Naive B cell (primary cell): Measurements from ENCODE around the gene CDAN1. TPM values are rescaled to one million over a fixed set of nuclear protein-coding genes. Genes with fewer than 3 reads are reported as not detected.
"Not testable (repeated sequence)": the region's sequence is repeated elsewhere in the genome, so short reads cannot be mapped to it uniquely, and the experiment has no call there.

Experiments used
- ATAC-seq, 2 donors: fragments of 150-1000 bp; cut with Tn5 transposase; 2 replicates each; pipeline ENCODE4 v1.10.0; 2021; ENCODE audit warnings: low read depth in 2 of 2, mild to moderate bottlenecking in 2 of 2, moderate library complexity in 2 of 2
- DNase-seq: peaks from one replicate; pipeline ENCODE4 v3.0.0; 2022
- H3K27ac Mint-ChIP-seq, 6 donors: one replicate each; pipeline ENCODE4 v1.8.0; 2020 to 2022; ENCODE audit warnings: mild to moderate bottlenecking in 6 of 6, mixed read lengths in 6 of 6, moderate library complexity in 5 of 6, inconsistent platforms in 2 of 6
- H3K27me3 Mint-ChIP-seq, 3 donors: one replicate each; pipeline ENCODE4 v1.8.0; 2021 to 2022; ENCODE audit warnings: mixed read lengths in 3 of 3, mild to moderate bottlenecking in 1 of 3
- H3K36me3 Mint-ChIP-seq, 2 donors: one replicate each; pipeline ENCODE4 v1.8.0; 2020 to 2022; ENCODE audit warnings: mixed read lengths in 2 of 2, inconsistent platforms in 1 of 2, mild to moderate bottlenecking in 1 of 2
- H3K4me1 Mint-ChIP-seq, 3 donors: one replicate each; pipeline ENCODE4 v1.8.0; 2020 to 2022; ENCODE audit warnings: mixed read lengths in 3 of 3, inconsistent platforms in 1 of 3, mild to moderate bottlenecking in 1 of 3, moderate library complexity in 1 of 3
- H3K4me3 Mint-ChIP-seq, 8 donors: one replicate each; pipeline ENCODE4 v1.8.0; 2020 to 2022; ENCODE audit warnings: mild to moderate bottlenecking in 8 of 8, mixed read lengths in 8 of 8, moderate library complexity in 8 of 8, inconsistent platforms in 2 of 8
- H3K9me3 Mint-ChIP-seq, 7 donors: one replicate each; pipeline ENCODE4 v1.8.0; 2020 to 2022; ENCODE audit warnings: mixed read lengths in 7 of 7, mild to moderate bottlenecking in 5 of 7, inconsistent platforms in 2 of 7, moderate library complexity in 1 of 7
- polyA plus RNA-seq, 6 donors: library from polyadenylated mRNA; unstranded; fragments of 300-500 nt; fragmentation: Illumina TruSeq; gene quantifications; one replicate each; pipeline ENCODE4 v1.2.3, GENCODE V29; 2021; ENCODE audit warnings: low read depth in 6 of 6

CDAN1 gene
- 10 to 100 TPM in 1 of 6 donors, 1 to 10 TPM in 5; 4.2 to 11.0 (median 6.2) TPM for polyA plus RNA-seq

GRCh38 chr15:42736793-42737528, at the start of gene CDAN1:
Gene CDAN1, minus strand, starts transcription at chr15:42737128. Its CDS starts 26 bp downstream, at chr15:42737102.
- DNase-seq (peak; percentile 88), ATAC-seq (peak; percentile 87 to 89)
- H3K27me3 Mint-ChIP-seq, result no peaks in the 10 kb centered on the region
- peaks cover 7 to 30% (median 11%) of the 10 kb centered on the region in 3 donors for H3K4me1 Mint-ChIP-seq
- H3K27ac Mint-ChIP-seq, result peak within 1 kb of the TSS in 5 of 6 donors; percentile 69 to 88 (median 80)
- H3K9me3 Mint-ChIP-seq, result no peaks in the 10 kb centered on the region
- H3K36me3 Mint-ChIP-seq, result peaks cover 0 to 13% of the 10 kb centered on the region in 2 donors
- H3K4me3 Mint-ChIP-seq, result peak within 1 kb of the TSS; percentile 73 to 92 (median 83)

GRCh38 chr15:42785569-42785968, 48.6 kb upstream of the CDAN1 start:
- Mint-ChIP-seq H3K4me3 (no peak overlapping the region), H3K4me1 (no peaks in the 10 kb centered on the region), H3K27me3 (no peaks in the 10 kb centered on the region), H3K36me3 (peaks cover 9 to 12% of the 10 kb centered on the region in 2 donors), H3K9me3 (no peaks in the 10 kb centered on the region), H3K27ac (no peak overlapping the region)
- ATAC-seq (no peak), DNase-seq (no peak)

GRCh38 chr15:42784705-42785104, 47.8 kb upstream of the CDAN1 start:
- ATAC-seq, result no peak
- Mint-ChIP-seq H3K4me1 (no peaks in the 10 kb centered on the region), H3K27ac (no peak overlapping the region), H3K4me3 (no peak overlapping the region), H3K36me3 (peaks cover 9 to 12% of the 10 kb centered on the region in 2 donors), H3K27me3 (no peaks in the 10 kb centered on the region), H3K9me3 (no peaks in the 10 kb centered on the region)
- no peak for DNase-seq

GRCh38 chr15:42782716-42783115, 45.8 kb upstream of the CDAN1 start:
- H3K9me3 Mint-ChIP-seq, result no peaks in the 10 kb centered on the region
- H3K4me1 Mint-ChIP-seq, result no peaks in the 10 kb centered on the region
- no peak overlapping the region for H3K4me3 Mint-ChIP-seq
- H3K36me3 Mint-ChIP-seq, result peaks cover 9 to 12% of the 10 kb centered on the region in 2 donors
- ATAC-seq (no peak), DNase-seq (no peak)
- H3K27ac Mint-ChIP-seq, result peak overlapping the region in 2 of 6 donors; percentile 8 to 32
- H3K27me3 Mint-ChIP-seq, result no peaks in the 10 kb centered on the region

GRCh38 chr15:42775416-42775815, 38.5 kb upstream of the CDAN1 start:
- H3K9me3 Mint-ChIP-seq, result no peaks in the 10 kb centered on the region
- H3K27ac Mint-ChIP-seq, result no peak overlapping the region
- H3K4me3 Mint-ChIP-seq, result no peak overlapping the region
- peaks cover 11 to 18% of the 10 kb centered on the region in 2 donors for H3K36me3 Mint-ChIP-seq
- no peak for DNase-seq
- H3K4me1 Mint-ChIP-seq, result no peaks in the 10 kb centered on the region
- no peaks in the 10 kb centered on the region for H3K27me3 Mint-ChIP-seq
- ATAC-seq, result no peak

GRCh38 chr15:42772901-42773300, 36.0 kb upstream of the CDAN1 start:
- no peak for ATAC-seq
- peaks cover 15 to 21% of the 10 kb centered on the region in 2 donors for H3K36me3 Mint-ChIP-seq
- peaks cover 0 to 12% (median 0%) of the 10 kb centered on the region in 7 donors for H3K9me3 Mint-ChIP-seq
- no peaks in the 10 kb centered on the region for H3K27me3 Mint-ChIP-seq
- H3K4me3 Mint-ChIP-seq, result no peak overlapping the region
- H3K4me1 Mint-ChIP-seq, result peaks cover 0 to 7% (median 4%) of the 10 kb centered on the region in 3 donors
- no peak for DNase-seq
- no peak overlapping the region for H3K27ac Mint-ChIP-seq

- no peak for ATAC-seq
- Mint-ChIP-seq H3K36me3 (peaks cover 20 to 26% of the 10 kb centered on the region in 2 donors), H3K27me3 (no peaks in the 10 kb centered on the region), H3K9me3 (peaks cover 0 to 15% (median 3%) of the 10 kb centered on the region in 7 donors), H3K27ac (peak overlapping the region in 1 of 6 donors; percentile 28), H3K4me3 (no peak overlapping the region), H3K4me1 (peaks cover 0 to 7% (median 4%) of the 10 kb centered on the region in 3 donors)
- no peak for DNase-seq
Measured at GRCh38 chr15:42772144-42772543, 35.2 kb upstream of the CDAN1 start.

GRCh38 chr15:42766109-42766508, 29.2 kb upstream of the CDAN1 start:
- not testable (repeated sequence) for DNase-seq, H3K27me3 Mint-ChIP-seq, ATAC-seq, H3K4me1 Mint-ChIP-seq, H3K4me3 Mint-ChIP-seq, H3K27ac Mint-ChIP-seq
- Mint-ChIP-seq H3K9me3 (peaks cover 5 to 54% (median 39%) of the 10 kb centered on the region in 7 donors), H3K36me3 (peaks cover 44 to 59% of the 10 kb centered on the region in 2 donors)

- not testable (repeated sequence) for ATAC-seq, H3K4me3 Mint-ChIP-seq, H3K27ac Mint-ChIP-seq, H3K27me3 Mint-ChIP-seq, DNase-seq
- peaks cover 51 to 60% of the 10 kb centered on the region in 2 donors for H3K36me3 Mint-ChIP-seq
- peaks cover 5 to 59% (median 48%) of the 10 kb centered on the region in 7 donors for H3K9me3 Mint-ChIP-seq
- peaks cover 0 to 12% (median 4%) of the 10 kb centered on the region in 3 donors for H3K4me1 Mint-ChIP-seq
Measured at GRCh38 chr15:42764154-42764731, 27.3 kb upstream of the CDAN1 start.

- Mint-ChIP-seq H3K9me3 (peaks cover 5 to 49% (median 44%) of the 10 kb centered on the region in 7 donors), H3K36me3 (peaks cover 43 to 51% of the 10 kb centered on the region in 2 donors)
- not testable (repeated sequence) for H3K4me1 Mint-ChIP-seq, DNase-seq, H3K27me3 Mint-ChIP-seq, H3K4me3 Mint-ChIP-seq, H3K27ac Mint-ChIP-seq, ATAC-seq
Measured at GRCh38 chr15:42761813-42762212, 24.9 kb upstream of the CDAN1 start.

- no peaks in the 10 kb centered on the region for H3K27me3 Mint-ChIP-seq
- peaks cover 5 to 40% (median 33%) of the 10 kb centered on the region in 7 donors for H3K9me3 Mint-ChIP-seq
- no peak for ATAC-seq
- H3K27ac Mint-ChIP-seq, result no peak overlapping the region
- H3K4me1 Mint-ChIP-seq, result peaks cover 0 to 5% (median 0%) of the 10 kb centered on the region in 3 donors
- peaks cover 40 to 41% of the 10 kb centered on the region in 2 donors for H3K36me3 Mint-ChIP-seq
- peak overlapping the region in 1 of 8 donors; percentile 61 for H3K4me3 Mint-ChIP-seq
- DNase-seq, result no peak
Measured at GRCh38 chr15:42760759-42761158, 23.8 kb upstream of the CDAN1 start.

GRCh38 chr15:42759093-42759492, 22.2 kb upstream of the CDAN1 start:
- H3K9me3 Mint-ChIP-seq, result peaks cover 0 to 33% (median 27%) of the 10 kb centered on the region in 7 donors
- H3K36me3 Mint-ChIP-seq, result peaks cover 29% of the 10 kb centered on the region in 2 donors
- DNase-seq, result no peak
- no peak overlapping the region for H3K4me3 Mint-ChIP-seq
- H3K27ac Mint-ChIP-seq, result no peak overlapping the region
- H3K4me1 Mint-ChIP-seq, result peaks cover 0 to 5% (median 0%) of the 10 kb centered on the region in 3 donors
- H3K27me3 Mint-ChIP-seq, result no peaks in the 10 kb centered on the region
- ATAC-seq, result no peak

GRCh38 chr15:42750306-42750705, 13.4 kb upstream of the CDAN1 start:
- no peak for ATAC-seq
- no peak for DNase-seq
- peak overlapping the region in 1 of 6 donors; percentile 64 for H3K27ac Mint-ChIP-seq
- no peaks in the 10 kb centered on the region for H3K27me3 Mint-ChIP-seq
- H3K36me3 Mint-ChIP-seq, result peaks cover 40 to 46% of the 10 kb centered on the region in 2 donors
- peaks cover 5 to 23% (median 9%) of the 10 kb centered on the region in 7 donors for H3K9me3 Mint-ChIP-seq
- H3K4me1 Mint-ChIP-seq, result peaks cover 0 to 1% (median 0%) of the 10 kb centered on the region in 3 donors
- no peak overlapping the region for H3K4me3 Mint-ChIP-seq
